Erythroblast (primary cell): Measurements from ENCODE around the gene FDX2.

Experiments
- GATA1 ChIP-seq: IDR thresholded peaks from 2 replicates; pipeline ENCODE4 v1.6.1; 2011; ENCODE audit warnings: low read depth, mild to moderate bottlenecking, control low read depth, low read length, moderate library complexity
- POLR2A ChIP-seq: IDR thresholded peaks from 2 replicates; pipeline ENCODE4 v1.6.1; 2011; ENCODE audit warnings: mild to moderate bottlenecking, low read length

DNA sequence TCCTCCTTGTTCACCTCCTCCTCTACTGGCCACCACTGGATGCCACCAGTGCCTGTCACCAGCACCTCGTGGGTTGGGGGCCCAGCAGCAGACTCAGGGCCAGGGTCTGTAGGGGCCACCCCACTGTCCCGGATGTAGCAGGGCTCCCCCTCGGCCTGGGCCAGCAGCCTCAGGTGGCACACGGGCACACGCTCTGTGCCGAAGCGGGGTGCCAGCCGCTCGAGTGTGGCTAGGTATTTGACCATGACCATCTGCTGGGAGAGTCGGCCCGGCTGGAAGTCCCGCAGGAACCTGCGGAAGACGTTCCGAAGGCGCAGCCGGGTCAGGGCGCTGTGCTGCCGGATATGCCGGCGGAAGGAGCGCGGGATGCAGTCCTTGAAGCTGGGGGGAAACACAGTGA is 49.7 kb upstream of the FDX2 start:
- no peak for TF ChIP-seq POLR2A
- no peak for TF ChIP-seq GATA1
